ENCODE data around the gene U2AF1L4.
A peak's percentile ranks its signal among the peaks of the same experiment; 100 is the strongest.

U2AF1L4 gene

DNA sequence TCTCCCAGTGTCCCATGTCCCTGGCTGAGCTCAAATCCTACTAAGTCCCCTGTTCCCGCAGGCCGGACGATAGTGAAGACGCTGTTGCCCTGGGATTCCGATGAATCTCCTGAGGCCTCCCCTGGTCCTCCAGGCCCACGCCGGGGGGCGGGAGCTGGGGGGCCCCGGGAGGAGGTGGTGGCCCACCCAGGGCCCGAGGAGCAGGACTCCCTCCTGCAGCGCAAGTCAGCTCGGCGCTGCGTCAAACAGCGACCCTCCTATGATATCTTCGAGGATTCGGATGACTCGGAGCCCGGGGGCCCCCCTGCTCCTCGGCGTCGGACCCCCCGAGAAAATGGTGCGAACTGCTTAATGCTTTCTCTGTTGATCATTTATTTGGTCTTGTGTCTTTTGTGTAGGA lies 21.5 kb downstream of the U2AF1L4 start:
- no peak for DNase-seq

DNA sequence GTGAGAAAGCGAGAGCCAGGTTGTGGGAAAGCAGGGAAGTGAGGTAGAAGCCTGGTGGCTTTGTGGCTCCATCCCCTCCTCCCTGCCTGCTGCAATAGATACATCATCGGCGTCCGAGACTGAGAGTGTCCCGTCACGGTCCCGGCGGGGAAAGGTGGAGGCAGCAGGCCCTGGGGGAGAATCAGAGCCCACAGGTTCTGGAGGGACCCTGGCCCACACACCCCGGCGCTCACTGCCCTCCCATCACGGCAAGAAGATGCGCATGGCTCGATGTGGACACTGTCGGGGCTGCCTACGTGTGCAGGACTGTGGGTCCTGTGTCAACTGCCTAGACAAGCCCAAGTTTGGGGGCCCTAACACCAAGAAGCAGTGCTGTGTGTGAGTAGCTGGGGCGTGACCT lies 22.3 kb downstream of the U2AF1L4 start:
- no peak for DNase-seq

DNA sequence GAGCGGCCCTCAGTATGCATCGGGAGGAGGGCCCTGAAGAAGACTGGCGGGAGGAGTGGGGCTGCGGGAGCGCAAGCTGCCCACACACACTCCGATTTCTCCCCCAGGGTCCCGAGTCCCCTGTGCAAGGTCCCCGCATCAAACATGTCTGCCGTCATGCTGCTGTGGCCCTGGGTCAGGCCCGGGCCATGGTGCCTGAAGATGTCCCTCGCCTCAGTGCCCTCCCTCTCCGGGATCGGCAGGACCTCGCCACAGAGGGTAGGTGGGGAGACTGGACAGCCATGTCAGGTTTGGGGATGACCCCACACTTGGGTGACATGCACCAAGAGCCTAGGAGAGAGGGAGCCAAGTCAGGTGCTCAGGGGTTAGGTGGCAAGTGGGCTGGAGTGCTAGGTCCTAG lies 22.8 kb downstream of the U2AF1L4 start:
- DNase-seq: no peak

DNA sequence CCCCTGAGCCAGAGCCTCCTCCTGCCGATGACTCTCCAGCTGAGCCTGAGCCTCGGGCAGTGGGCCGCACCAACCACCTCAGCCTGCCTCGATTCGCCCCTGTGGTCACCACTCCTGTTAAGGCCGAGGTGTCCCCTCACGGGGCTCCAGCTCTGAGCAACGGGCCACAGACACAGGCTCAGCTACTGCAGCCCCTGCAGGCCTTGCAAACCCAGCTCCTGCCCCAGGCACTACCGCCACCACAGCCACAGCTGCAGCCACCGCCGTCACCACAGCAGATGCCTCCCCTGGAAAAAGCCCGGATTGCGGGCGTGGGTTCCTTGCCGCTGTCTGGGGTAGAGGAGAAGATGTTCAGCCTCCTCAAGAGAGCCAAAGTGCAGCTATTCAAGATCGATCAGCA lies 23.8 kb downstream of the U2AF1L4 start:
- DNase-seq: no peak

DNA sequence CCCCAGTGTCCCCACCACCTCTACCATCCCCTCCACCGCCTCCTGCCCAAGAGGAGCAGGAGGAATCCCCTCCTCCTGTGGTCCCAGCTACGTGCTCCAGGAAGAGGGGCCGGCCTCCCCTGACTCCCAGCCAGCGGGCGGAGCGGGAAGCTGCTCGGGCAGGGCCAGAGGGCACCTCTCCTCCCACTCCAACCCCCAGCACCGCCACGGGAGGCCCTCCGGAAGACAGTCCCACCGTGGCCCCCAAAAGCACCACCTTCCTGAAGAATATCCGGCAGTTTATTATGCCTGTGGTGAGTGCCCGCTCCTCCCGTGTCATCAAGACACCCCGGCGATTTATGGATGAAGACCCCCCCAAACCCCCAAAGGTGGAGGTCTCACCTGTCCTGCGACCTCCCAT lies 24.6 kb downstream of the U2AF1L4 start:
- no peak for DNase-seq

DNA sequence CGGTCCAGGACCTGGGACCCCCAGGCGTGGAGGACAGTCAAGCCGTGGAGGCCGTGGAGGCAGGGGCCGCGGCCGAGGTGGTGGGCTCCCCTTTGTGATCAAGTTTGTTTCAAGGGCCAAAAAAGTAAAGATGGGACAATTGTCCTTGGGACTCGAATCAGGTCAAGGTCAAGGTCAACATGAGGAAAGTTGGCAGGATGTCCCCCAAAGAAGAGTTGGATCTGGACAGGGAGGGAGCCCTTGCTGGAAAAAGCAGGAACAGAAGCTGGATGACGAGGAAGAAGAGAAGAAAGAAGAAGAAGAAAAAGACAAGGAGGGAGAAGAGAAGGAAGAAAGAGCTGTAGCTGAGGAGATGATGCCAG lies 25.1 kb downstream of the U2AF1L4 start:
- no peak for DNase-seq

DNA sequence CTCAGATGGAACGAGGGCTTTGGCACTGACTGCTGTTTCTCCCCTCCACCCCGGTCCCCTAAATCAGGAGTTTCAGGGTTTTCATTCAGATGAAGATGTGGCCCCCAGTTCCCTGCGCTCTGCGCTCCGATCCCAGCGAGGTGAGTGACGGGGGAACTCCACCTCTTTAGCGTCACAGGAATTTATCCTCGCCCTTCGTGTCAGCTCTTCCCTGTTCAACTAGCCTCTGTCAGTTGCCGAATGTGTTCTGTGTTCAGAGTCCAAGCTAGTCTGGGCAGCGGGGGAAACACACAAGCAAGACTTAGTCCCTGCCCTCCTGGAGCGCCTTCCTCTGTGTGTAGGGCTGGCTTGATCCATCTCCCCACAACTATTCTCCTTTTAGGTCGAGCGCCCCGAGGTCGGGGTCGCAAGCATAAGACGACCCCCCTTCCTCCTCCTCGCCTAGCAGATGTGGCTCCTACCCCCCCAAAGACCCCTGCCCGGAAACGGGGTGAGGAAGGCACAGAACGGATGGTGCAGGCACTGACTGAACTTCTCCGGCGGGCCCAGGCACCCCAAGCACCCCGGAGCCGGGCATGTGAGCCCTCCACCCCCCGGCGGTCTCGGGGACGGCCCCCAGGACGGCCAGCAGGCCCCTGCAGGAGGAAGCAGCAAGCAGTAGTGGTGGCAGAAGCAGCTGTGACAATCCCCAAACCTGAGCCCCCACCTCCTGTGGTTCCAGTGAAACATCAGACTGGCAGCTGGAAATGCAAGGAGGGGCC lies 25.6 kb downstream of the U2AF1L4 start:
- DNase-seq: no peak

DNA sequence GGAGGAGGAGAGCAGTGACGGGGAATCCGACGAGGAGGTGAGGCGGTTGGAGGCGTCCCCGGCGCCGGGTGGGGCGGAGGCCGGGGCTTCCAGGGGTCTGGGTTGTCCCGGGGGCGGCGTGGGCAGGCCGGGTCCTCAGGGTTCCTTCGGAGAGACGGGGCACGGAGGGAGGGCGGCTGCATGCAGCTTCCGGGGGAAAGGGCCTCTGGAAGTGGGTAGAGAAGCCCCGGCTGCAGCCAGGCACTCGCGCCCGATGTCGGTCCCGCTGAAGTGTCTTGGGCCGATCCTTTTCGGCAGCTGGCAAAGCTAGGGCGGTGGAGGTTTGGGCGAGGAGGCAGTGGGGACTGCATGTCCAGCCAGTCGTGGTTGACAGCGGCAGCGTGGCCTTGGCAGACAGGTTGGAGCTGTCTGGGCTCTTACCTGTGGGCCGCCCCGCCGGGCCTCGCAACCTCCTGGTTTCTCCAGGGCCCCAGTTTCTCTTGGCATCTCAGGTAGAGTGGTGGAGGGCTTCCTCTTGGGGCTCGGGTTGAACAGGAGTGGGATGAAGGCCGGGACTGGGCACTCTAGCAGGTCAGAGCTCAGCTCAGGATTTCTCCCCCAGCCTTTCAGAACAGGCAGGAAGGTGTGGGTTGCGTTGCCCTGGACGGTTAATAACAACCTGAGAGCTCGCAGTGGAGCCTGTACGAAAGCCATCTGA lies 26.7 kb downstream of the U2AF1L4 start:
- DNase-seq: no peak

DNA sequence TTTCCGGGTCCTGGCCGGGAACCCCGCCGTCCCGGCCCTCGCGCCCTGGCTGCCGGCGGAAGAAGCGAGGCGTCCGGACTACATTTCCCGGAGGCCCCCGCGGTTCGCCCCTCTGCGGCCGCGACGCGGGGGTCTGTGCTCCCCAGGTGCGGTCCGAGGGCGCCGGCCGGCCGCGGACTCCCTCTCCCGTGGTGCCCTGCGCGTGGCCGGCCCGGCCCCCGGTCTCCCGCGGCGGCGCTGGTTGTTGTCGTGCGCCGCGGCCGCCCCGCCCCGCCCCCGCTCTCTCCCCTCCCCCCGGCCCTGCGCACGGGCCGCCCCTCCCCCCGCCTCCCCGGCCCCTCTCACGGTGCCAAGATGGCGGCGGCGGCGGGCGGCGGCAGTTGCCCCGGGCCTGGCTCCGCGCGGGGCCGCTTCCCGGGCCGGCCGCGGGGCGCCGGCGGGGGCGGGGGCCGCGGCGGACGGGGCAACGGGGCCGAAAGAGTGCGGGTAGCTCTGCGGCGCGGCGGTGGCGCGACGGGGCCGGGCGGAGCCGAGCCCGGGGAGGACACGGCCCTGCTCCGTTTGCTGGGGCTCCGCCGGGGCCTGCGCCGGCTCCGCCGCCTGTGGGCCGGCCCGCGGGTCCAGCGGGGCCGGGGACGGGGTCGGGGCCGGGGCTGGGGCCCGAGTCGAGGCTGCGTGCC lies 27.4 kb downstream of the U2AF1L4 start, which contains the start of gene KMT2B:
KMT2B (plus strand) TSS at position 339 of the 680 bp plus-strand sequence; CDS start at position 355, 16 bp downstream.
- DNase-seq: no peak

DNA sequence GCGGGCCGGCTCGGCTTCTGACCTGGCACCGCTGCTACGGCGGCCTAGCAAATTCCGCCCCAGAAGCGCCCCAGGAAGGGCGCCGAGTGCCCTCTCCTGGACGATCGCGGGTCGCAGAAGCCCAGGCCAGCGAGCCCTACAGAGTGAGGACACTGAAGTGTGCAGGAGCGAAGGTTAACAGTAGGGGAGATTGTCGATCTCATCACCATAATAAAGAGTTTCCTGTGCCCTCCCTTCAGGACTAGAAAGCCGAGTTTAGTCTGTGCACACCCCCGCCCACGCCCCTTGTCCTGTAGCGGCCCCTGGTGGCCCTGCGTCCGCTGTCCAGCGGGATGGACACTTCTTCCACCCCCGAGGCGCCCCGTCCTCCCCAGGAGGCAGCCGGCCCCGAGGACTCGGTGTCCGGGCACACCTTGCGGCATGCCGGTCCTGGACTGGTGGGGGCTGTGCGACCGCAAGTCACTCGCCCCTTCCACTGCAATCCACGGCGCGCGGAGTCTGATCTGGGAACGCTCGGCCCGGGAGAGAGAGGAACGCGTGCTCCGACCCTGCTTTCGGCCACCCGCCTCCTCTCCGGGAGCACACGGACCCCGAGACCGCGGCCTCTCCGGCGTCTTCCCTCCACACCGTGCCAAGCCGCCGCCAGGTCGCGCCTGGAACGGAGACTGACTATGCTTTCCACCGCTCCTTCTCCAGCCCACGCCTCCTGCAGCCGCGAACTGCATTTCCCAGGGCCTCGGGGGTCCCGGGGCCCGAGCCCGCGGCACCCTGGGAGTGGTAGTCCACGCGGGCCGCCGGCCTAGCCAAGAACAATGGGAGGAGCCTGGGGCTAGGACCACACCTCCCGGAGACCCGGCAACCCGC lies 28.2 kb downstream of the U2AF1L4 start:
- peak; percentile 71 for DNase-seq

DNA sequence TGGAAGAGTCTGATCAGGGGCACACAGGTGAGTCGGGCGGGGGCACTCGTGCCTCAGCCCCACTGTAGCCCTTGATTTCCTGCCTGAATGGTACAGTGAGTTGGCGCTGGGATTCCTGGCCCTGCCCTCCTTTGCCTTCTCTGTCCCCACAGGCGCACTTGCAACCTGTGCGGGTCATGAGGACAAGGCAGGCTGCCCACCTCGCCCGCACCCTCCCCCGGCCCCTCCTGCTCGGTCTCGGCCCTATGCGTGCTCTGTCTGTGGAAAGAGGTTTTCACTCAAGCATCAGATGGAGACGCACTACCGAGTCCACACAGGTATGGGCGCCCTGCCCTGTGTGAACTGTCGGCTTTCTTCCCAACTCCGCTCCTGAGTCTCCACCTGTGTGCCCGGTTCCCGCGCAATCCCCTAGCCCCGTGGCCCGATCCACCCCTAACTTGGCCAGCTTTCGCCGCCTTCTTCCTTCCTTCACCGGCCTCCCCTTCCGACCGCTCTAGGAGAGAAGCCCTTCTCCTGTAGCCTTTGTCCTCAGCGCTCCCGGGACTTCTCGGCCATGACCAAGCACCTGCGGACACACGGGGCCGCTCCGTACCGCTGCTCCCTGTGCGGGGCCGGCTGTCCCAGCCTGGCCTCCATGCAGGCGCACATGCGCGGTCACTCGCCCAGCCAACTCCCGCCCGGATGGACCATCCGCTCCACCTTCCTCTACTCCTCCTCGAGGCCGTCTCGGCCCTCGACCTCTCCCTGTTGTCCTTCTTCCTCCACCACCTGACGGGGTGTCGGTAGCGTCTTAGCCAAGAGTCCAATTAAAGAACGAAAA lies 29.0 kb downstream of the U2AF1L4 start:
- DNase-seq: no peak

DNA sequence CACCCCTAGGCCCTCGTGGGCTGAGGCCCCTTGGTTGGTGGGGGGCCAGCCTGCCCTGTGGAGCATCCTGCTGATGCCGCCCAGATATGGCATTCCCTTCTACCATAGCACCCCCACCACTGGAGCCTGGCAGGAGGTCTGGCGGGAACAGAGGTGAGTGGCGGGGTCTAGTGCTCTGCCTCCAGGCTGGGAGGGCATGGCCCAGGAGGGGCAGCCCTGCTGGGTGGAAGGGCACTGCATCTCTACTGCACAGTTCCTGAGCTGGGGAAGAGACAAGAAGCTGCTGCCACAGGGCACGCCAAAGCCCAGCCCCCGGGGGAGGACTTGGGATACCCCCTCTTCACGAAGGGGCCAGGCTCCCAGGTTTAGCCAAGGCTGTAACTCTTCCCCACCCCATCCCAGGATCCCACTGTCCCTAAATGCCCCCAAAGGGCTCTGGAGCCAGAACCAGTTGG lies 29.8 kb downstream of the U2AF1L4 start:
- no peak for DNase-seq

DNA sequence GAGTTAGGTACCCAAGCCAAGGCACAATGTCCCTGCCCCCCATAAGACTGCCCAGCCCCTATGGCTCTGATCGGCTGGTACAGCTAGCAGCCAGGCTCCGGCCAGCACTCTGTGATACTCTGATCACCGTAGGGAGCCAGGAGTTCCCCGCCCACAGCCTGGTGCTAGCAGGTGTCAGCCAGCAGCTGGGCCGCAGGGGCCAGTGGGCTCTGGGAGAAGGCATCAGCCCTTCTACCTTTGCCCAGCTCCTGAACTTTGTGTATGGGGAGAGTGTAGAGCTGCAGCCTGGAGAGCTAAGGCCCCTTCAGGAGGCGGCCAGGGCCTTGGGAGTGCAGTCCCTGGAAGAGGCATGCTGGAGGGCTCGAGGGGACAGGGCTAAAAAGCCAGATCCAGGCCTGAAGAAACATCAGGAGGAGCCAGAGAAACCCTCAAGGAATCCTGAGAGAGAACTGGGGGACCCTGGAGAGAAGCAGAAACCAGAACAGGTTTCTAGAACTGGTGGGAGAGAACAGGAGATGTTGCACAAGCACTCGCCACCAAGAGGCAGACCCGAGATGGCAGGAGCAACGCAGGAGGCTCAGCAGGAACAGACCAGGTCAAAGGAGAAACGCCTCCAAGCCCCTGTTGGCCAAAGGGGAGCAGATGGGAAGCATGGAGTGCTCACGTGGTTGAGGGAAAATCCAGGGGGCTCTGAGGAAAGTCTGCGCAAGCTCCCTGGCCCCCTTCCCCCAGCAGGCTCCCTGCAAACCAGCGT lies 30.4 kb downstream of the U2AF1L4 start:
- DNase-seq: no peak

DNA sequence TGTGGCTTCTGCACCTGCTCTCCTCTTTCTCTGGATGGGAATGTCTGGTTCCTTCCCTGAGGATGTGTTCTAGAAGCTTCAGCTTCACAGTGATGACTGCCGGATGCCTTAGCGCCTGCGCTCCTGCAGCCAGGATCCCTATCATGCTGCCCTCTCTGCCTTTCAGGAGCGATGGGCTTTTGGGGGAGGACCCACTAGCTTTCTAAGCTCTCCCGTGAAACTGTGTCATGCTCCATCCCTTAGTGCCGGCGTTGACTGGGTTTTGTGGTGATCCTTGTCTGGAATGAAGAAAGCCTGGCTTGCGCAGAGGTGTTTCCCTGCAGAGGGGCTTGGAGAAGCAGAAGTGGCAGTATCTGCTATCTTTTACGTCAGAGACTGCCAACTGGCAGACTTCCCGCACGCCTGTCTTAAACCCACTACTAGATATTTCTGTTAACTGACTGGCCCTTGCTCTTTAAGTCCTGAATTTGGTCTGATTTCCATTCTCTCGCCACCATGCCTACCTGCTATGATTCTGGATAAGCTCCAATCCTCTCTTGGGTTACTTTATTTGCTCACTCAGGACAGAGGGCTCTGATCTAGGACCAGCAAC lies 31.2 kb downstream of the U2AF1L4 start:
- DNase-seq: no peak

DNA sequence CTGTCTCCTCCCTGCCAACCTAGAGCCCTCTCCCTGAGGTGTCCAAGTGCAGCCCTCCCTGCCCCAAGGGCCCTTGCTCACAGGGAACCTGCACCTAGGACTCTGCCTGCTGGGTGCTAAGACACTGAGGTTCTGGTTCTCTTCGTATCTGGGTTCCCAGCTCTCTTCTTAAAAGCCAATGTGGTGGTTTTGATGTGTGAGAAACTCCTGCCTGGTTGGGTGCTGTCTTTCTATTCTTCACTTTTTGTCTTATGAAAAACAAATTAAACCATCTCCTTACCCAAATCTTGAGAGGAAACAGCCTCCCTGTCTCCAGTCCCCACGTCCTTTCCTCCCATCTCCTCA lies 31.7 kb downstream of the U2AF1L4 start:
- no peak for DNase-seq

DNA sequence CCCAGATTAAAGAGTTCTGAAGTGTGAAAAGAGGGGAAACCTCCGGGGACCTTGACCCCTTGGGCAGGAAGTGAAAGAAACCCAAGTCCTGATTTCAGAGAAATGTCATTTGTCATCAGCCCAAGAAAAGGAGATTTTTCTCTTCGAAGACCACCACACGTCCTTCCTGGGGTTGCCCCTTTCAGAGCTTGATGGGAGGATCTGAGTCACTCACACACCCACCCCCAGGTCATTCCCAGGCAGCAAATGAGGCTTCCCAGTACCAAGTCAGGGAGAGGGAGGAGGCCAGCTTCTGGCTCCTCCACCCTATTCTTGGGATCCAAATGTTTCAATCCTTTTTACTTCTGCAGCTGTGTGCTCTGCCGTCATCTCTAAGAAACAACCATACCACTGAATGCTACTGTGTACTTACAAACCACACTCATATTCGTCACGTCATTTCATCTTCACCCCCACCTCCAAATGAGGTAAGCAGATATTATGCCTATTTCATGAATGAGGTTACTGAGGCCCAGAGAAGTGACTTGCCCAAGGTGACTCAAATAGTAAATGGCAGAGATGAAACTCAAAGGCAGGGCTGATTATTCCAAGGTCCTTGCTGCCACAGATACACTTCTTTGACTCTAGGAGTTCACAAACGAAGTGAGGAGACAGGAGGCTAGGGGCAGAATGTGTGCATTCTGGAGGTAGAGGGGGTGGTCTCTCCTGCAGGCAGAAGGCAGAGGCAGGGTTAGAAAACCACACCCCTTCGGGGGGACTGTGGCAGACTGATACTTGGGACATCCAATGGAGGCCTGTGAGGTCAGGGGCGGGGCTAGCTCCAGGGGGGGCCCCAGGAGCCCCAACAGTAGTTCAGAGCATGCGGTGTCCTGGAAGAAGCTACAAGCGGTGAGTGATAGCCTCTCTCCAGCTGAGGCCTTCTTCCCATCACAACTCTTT lies 32.4 kb downstream of the U2AF1L4 start:
- DNase-seq: no peak

DNA sequence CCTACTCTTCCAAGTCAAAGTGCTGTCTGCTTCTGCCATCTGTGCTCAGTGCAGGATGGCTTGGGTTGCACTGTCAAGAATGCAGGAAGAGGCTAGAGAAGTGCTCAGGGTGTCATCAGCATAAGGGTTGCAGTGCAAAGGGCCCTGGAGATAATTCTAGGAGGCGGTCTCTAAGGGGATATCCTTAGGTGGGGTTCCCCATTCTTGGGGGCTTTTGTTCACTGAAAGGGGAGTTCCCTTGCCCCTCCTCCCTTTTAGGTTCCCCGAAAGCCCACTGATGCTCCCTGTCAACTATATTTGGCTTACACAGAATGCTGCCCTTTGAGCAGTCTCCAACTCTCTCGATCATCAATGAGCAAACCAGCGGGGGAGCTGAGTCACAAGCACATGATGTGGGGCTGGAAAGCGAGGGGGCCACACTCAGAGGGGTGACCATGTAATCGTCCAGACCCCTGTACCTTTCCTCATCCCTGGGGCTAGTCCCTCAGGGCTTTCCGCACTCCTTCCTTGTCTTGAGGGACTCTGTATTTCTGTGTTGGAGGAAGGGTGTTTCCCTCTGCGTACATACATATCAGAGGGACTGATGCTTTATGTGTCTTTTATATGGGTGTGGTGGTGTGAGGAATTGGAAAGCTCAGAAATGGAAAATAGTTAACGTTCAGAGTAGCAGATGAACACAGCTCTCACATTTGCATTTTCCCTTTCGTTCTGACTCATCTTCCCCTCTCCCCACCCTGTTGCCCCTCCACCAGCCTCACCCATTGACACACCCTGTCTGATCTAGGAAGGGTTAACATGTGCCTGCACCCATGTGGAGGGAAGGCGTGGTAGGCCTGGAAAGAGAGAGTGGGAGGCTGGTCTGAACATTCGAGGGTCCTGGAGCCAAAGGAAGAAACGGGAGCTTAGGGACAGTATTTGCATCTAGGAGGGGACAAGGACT lies 34.2 kb downstream of the U2AF1L4 start:
- DNase-seq: no peak

DNA sequence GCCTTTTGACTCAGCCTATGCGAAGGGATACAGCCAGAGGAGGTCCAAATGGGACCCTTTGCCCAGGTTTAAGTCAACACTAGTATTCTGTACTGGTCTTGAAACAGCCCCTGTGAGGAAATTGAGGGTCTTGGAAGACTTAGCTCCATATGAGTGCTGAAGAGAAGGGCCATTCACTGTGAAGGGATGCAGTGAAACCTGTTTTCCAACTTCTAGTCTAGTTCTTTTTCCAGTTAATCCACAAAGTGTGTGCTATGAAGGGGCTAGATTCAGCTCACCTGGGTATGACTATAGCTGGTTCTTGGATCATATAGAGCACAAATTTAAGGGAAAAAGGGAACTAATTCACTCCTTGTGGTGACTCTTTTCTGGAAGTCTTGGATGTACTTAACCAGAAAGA lies 36.8 kb downstream of the U2AF1L4 start:
- DNase-seq: no peak

DNA sequence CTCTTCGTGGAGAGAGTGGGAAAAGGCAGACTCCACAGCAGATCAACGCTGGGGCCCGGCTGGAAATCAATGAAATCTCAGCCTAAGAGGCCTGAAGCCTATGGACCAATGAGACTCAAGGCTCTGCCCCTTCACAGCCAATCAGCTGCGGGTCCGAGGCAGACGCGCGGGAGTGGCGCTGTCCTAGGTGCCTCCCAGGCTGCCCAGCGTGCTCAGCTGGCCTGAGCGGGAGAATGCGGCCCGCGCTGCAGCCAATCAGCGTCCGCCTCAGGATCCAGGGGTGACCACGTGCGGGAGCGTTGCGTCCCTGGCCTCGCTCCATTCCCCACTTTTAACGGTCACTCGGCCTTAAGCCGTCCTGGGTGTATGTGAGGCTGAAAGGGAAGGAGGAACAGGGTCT lies 41.0 kb downstream of the U2AF1L4 start, which contains the start of gene ZBTB32:
ZBTB32 (plus strand) TSS at position 341 of the 400 bp plus-strand sequence. CDS start 10,069 bp downstream, outside the sequence.
- DNase-seq: no peak

Measured in NCI-H2081 treated with DMSO at 0.1 percent for 48 hours (cell line).